GM18526 (cell line): Measurements from ENCODE around the gene ZNF541.

Experiments
- POLR2A ChIP-seq: IDR thresholded peaks from 3 replicates; pipeline ENCODE4 v1.6.1; 2011; ENCODE audit not compliant: insufficient read length; ENCODE audit errors: extremely low read depth

Gene ZNF541

DNA sequence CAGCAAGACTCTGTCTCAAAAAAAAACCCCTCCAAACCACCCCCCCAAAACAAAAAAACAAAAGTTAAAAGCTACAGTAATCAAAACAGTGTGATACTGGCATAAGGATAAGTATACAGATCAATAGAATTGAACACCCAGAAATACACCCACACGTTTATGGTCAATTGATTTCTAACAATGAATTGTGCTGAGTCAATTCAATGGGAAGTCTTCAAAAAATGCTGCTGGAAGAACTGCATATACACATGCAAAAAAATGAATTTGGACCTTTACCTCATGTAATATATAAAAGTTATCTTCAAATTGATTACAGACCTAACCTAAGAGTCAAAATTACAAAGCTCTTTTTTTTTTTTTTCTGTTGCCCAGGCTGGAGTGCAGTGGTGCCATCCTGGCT lies 38.3 kb downstream of the ZNF541 start:
- TF ChIP-seq POLR2A: no peak

DNA sequence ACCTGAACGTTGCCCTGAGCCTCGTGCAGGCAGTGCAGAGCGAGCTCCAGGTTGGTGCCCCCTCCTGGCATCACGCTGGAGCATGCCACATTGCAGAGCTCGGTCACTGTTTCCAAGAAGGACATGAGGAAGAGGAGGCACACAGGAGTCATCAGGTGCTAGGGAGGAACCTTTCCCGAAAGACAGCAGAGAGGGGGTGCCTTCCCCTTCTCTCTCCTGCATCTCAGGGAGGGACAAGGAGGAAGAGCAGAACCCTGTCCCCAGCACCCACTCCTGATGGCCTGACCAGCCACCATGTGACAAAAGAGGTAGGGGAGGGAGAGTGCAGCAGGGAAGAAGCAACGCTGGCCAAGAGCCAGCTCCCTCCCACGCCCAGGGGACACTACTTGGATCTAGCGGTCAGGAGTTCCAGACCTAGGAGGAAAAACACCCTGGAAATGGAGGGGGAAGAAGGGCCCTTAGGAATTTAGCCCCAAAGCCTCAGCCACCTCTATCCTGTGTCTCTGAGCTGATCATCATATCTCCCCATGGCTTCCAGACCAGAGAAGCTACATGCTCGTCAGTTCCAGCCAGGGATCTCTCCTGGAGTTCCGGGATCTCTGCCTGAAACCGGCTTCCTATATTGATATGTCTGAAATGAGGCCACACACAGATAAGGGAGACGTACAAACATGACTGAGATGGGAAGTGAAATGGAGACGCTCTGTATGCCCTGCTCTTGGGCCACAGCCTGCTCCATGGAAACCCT lies 41.1 kb downstream of the ZNF541 start:
- TF ChIP-seq POLR2A: no peak

DNA sequence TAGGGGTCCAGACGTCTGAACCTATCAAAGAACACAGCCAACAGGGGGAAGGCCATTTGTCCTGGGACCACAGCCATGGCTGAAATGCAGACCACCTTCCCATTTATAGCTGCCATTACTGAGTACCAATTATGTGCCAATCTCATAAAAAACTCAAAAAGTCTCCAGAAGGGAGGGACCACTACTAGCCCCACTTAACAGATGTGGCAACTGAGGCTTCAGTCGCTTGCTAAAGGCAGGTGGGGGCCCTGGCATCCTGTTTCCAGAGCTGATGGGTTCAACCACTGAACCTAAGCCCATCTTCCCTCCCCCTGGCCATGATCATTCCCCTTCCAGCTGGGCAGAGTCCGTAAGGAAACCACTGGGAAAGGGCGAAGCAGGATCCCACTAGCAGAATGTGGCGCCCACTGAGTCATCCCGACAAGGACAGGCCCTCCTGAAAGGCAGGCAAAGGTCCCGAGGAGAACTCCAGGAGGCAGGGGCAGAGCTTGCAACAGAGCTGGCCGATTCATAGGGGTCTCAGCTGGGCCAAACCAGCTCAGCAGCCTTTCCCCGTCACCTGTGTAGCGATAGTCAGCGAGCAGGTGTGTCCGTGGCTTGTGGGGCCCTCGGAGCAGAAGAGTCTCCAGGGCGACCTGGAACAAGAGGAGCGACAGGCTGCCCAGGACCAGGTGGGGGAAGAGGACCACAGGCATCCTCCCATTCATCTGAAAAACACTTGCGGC lies 43.8 kb downstream of the ZNF541 start:
- no peak for TF ChIP-seq POLR2A

DNA sequence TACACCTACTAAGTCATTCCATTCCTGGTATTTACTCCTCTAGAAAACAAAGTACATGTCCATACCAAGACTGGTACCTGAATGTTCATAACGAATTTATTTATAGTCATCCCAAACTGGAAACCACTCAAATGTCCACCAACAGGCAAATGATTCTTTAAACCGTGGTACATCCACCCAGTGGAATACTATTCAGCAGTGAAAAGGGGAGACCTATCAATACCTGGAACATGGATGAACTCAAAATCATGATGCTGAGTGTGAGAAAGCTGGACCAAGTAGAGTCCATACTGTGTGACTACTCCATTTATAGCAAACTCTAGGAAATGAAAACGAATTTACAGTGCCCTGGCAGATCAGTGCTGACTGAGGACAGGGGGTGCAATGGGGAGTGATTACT lies 46.1 kb downstream of the ZNF541 start:
- no peak for TF ChIP-seq POLR2A

DNA sequence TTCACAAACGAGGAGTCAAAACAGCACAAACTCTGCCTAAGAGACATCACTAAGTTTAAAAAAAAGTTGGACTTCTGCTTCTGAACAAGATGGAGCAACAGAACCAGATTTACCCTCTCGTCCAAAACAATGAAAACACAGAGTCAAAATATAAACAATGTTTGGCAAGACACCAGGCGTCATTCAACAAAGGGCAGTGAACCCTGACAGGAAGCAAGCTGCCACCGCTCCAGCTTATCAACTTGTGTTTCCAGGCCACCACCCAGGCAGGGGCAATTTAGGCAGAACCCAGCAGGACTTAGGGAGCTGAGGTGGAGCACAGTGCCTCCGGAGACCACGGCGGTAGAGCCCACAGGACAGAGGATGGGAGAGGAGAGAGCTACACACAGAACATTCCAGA lies 49.5 kb downstream of the ZNF541 start:
- TF ChIP-seq POLR2A: no peak
